ENCODE measurements around the gene OXSR1.

GRCh38 chr3:38232701-38233100 lies 67.4 kb downstream of the OXSR1 start:
- no peak for TF ChIP-seq CTCF (IDR thresholded peaks at IDR 0.05; ENCODE audit: low read depth, low read length, missing input control)
- TF ChIP-seq GABPA (IDR thresholded peaks at IDR 0.05 in 1 of 2, conservative IDR thresholded peaks at IDR 0.05 in 1 of 2) = no peak
- TF ChIP-seq YY1 (IDR thresholded peaks at IDR 0.05) = no peak
- no peak for TF ChIP-seq RAD21 (IDR thresholded peaks at IDR 0.05)
- TF ChIP-seq FOXA1 (IDR thresholded peaks at IDR 0.05) = no peak
- no peak for TF ChIP-seq HNF4G (IDR thresholded peaks at IDR 0.05)

Data from liver (tissue), 3 donors.